ENCODE measurements around the gene LY6G5C.

DNA sequence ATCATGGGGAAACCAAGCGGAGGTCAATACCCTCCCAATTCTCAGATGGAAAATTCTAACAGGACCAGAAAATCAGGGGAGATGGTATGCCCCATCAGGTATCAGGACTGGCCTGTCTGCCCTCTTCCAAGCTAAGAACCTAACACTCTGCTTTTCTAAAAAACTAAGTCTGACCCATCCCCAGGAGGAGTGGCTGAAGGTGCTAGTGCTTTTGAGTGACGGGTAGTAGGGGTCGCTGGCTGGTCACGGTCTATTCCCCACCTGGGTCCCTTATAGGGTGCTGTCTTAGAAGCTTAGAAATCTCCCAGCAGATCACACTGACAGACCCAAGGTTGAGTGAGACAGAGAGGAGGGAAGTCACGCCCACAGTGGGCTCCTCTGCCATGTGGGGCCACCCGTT, 12.7 kb upstream of the LY6G5C start:
- TF ChIP-seq, protein P1, sequence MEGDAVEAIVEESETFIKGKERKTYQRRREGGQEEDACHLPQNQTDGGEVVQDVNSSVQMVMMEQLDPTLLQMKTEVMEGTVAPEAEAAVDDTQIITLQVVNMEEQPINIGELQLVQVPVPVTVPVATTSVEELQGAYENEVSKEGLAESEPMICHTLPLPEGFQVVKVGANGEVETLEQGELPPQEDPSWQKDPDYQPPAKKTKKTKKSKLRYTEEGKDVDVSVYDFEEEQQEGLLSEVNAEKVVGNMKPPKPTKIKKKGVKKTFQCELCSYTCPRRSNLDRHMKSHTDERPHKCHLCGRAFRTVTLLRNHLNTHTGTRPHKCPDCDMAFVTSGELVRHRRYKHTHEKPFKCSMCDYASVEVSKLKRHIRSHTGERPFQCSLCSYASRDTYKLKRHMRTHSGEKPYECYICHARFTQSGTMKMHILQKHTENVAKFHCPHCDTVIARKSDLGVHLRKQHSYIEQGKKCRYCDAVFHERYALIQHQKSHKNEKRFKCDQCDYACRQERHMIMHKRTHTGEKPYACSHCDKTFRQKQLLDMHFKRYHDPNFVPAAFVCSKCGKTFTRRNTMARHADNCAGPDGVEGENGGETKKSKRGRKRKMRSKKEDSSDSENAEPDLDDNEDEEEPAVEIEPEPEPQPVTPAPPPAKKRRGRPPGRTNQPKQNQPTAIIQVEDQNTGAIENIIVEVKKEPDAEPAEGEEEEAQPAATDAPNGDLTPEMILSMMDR (IDR thresholded peaks at IDR 0.05; ENCODE audit: extremely low read depth in 1 of 2, insufficient read depth in 1 of 2, low read depth in 1 of 2, low read length in 2 of 2) = no peak
- no peak for TF ChIP-seq POLR2A (IDR thresholded peaks at IDR 0.05; ENCODE audit: low read depth, low read length)
- TF ChIP-seq EZH2 (IDR thresholded peaks at IDR 0.05; ENCODE audit: borderline replicate concordance, low read depth, low read length, severe bottlenecking) = no peak
- TF ChIP-seq JUN (IDR thresholded peaks at IDR 0.05; ENCODE audit: borderline replicate concordance, insufficient read depth, insufficient read length, low read depth) = no peak
- no peak for TF ChIP-seq POLR2AphosphoS5 (IDR thresholded peaks at IDR 0.05; ENCODE audit: insufficient read depth, low read depth, low read length)

Data from endothelial cell of umbilical vein (primary cell).